Brain microvascular endothelial cell (primary cell): ENCODE results near the gene ATG2B.

Source experiments
- DNase-seq: peaks from one replicate; pipeline ENCODE4 v3.0.0-alpha.2; 2020
- H3K27ac ChIP-seq: fragments of 250-450 bp; sonication (Bioruptor Pico); 2 replicates; pipeline ENCODE4 v1.5.1; 2020; ENCODE audit warnings: mild to moderate bottlenecking, moderate library complexity
- H3K27me3 ChIP-seq: fragments of 250-450 bp; sonication (Bioruptor Pico); replicated peaks from 2 replicates; pipeline ENCODE4 v1.5.1; 2020; ENCODE audit warnings: mild to moderate bottlenecking
- H3K36me3 ChIP-seq: fragments of 250-450 bp; sonication (Bioruptor Pico); replicated peaks from 2 replicates; pipeline ENCODE4 v1.5.1; 2020; ENCODE audit warnings: mild to moderate bottlenecking
- H3K4me3 ChIP-seq: 2 replicates; pipeline ENCODE4 v1.5.1; 2011; ENCODE audit warnings: low read depth, mild to moderate bottlenecking, control low read depth, low read length, moderate library complexity
- in situ Hi-C: cut with HindIII; loops from 2 replicates; pipeline ENCODE4 v1.10.0; 2017; ENCODE audit warnings: low sequenced_read_pairs, low pct_ligation_motif_present
- TF ChIP-seq, protein P1 (sequence below): IDR thresholded peaks from 2 replicates; pipeline ENCODE4 v1.5.1; 2011; ENCODE audit warnings: low read depth, mild to moderate bottlenecking, moderate library complexity, low read length, control low read depth, inconsistent platforms; ENCODE audit errors: missing control alignments

Gene ATG2B

DNA sequence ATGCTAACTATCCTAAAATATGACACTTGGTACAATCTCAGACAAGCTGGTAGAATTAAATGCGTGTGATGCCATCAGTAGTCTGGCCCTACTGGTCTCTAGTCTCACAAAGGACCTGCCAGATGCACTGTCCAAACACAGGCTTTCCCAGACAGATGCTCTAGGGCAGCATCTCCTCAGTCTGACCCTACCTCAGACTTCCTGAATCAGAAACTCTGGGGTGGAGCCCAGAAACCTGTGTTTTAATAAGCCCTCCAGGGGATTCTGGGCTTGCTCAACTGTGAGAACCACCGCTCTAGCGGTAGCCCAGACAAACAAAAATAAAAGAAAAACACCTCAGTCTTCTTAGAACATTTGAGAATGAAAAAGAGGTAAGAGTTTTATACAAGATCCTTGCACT is 59.2 kb downstream of the ATG2B start:
- in situ Hi-C loops, result no loop called here
- no peaks in the 10 kb centered on the region for H3K27me3 ChIP-seq
- peak; percentile 22 for DNase-seq
- no peak overlapping the region for H3K27ac ChIP-seq
- H3K4me3 ChIP-seq, result no peak overlapping the region
- H3K36me3 ChIP-seq, result peaks cover 8% of the 10 kb centered on the region
- TF ChIP-seq, protein P1, sequence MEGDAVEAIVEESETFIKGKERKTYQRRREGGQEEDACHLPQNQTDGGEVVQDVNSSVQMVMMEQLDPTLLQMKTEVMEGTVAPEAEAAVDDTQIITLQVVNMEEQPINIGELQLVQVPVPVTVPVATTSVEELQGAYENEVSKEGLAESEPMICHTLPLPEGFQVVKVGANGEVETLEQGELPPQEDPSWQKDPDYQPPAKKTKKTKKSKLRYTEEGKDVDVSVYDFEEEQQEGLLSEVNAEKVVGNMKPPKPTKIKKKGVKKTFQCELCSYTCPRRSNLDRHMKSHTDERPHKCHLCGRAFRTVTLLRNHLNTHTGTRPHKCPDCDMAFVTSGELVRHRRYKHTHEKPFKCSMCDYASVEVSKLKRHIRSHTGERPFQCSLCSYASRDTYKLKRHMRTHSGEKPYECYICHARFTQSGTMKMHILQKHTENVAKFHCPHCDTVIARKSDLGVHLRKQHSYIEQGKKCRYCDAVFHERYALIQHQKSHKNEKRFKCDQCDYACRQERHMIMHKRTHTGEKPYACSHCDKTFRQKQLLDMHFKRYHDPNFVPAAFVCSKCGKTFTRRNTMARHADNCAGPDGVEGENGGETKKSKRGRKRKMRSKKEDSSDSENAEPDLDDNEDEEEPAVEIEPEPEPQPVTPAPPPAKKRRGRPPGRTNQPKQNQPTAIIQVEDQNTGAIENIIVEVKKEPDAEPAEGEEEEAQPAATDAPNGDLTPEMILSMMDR, result no peak

DNA sequence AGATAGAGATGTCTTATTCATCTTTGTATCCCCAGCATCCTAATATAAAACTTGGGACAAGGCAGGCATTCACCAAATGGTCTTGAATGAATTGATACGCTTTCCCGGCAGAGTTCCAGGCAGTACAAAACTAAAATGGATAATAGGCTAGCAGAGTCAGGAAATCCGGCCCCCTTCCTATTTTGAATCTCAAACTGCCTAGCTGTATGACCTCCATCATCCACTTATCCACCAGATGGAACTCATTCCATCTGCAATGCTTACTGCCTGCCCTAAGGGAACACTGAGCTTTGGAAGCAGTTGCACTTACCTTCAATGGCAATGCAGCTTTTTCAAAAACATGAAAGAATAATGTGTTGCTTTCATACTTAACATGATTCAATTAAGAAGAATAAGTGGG is 63.7 kb downstream of the ATG2B start:
- no peak overlapping the region for H3K4me3 ChIP-seq
- TF ChIP-seq, protein P1, result no peak
- no peaks in the 10 kb centered on the region for H3K27me3 ChIP-seq
- H3K27ac ChIP-seq, result no peak overlapping the region
- DNase-seq, result no peak
- H3K36me3 ChIP-seq, result peaks cover 2% of the 10 kb centered on the region
- in situ Hi-C loops, result no loop called here

GRCh38 chr14:96297997-96298515 is 65.1 kb downstream of the ATG2B start:
- Histone ChIP-seq H3K27me3 (no peaks in the 10 kb centered on the region), H3K27ac (no peak overlapping the region), H3K4me3 (no peak overlapping the region), H3K36me3 (peaks cover 2% of the 10 kb centered on the region)
- in situ Hi-C loops, result no loop called here
- TF ChIP-seq, protein P1, result no peak
- no peak for DNase-seq

DNA sequence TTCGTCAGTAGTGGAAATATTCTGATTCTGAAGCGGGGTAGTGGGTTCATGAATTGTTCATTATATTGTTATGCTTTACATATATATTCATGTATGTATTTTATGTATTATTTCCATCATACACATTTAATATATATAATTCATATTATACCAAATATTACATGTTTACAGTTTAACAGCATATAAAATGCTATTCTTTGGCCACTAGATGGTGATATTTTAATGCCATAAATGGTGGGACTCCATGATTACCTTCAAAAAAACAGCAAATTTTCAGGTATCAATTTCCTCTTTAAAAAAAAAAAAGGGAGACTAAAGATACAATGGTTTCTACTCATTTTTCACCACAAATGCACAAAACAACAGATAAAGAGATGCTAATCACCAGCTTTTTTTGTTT is 66.1 kb downstream of the ATG2B start:
- in situ Hi-C loops, result no loop called here
- no peak overlapping the region for H3K27ac ChIP-seq
- TF ChIP-seq, protein P1, result peak; percentile 20

DNA sequence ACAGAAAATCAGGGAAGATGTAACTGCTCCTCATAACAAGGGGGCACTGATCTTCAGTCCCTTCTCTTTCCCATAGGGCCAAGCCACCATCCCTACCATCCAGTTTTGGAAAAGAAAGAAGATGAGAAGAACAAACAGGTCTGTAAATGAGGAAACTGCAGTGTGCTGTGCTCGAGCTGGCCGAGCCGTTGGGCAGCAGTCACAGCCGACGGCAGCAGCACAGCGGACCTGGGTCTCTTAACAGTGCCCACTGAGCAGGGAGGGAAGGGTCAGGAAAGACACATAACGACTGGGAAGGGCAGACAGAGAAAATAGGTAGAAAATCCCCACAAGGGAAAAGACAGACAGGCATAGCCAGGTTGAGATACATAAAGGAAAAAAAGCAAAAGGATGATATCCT is 68.9 kb downstream of the ATG2B start:
- Histone ChIP-seq H3K27ac (no peak overlapping the region), H3K27me3 (no peaks in the 10 kb centered on the region), H3K4me3 (no peak overlapping the region), H3K36me3 (peaks cover 4% of the 10 kb centered on the region)
- TF ChIP-seq, protein P1, result no peak
- no peak for DNase-seq
- in situ Hi-C loops, result no loop called here

More for the DNA sequence above, 66.1 kb downstream of the ATG2B start:
- no peak for DNase-seq
- H3K27me3 ChIP-seq, result no peaks in the 10 kb centered on the region
- H3K36me3 ChIP-seq, result peaks cover 2% of the 10 kb centered on the region
- H3K4me3 ChIP-seq, result no peak overlapping the region

DNA sequence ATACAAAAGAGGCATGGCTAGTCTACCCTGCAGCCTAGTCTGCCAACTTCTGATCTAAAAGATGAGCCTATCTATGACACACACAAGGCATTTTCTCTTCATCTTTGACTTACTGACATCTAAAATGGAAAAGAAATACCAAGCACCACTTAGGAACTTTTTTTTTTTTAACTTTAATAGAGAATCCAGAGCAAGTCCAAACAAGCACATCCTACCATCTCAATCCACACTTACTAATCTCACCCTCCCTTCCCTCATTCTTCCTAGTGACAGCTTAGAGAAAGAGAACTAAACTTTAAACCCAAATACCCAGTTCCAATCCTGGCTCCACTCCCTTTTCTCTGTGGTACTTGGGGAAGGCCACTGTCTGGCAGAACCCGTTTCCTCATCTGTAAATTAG is 75.3 kb downstream of the ATG2B start:
- Histone ChIP-seq H3K27me3 (no peaks in the 10 kb centered on the region), H3K36me3 (peaks cover 8% of the 10 kb centered on the region), H3K4me3 (no peak overlapping the region), H3K27ac (no peak overlapping the region)
- in situ Hi-C loops, result no loop called here
- DNase-seq, result no peak
- TF ChIP-seq, protein P1, result no peak
